NT2/D1 (cell line): ENCODE measurements around the gene BOC.

ENCODE experiments used
- SUZ12 ChIP-seq: IDR thresholded peaks from 2 replicates; pipeline ENCODE4 v1.6.1; 2011; ENCODE audit not compliant: insufficient read length, insufficient read depth; ENCODE audit errors: extremely low read depth
- YY1 ChIP-seq: IDR thresholded peaks from 2 replicates; pipeline ENCODE4 v1.6.1; 2011; ENCODE audit not compliant: insufficient read length, insufficient read depth
- ZNF274 ChIP-seq: IDR thresholded peaks from 2 replicates; pipeline ENCODE4 v1.6.1; 2011; ENCODE audit warnings: mild to moderate bottlenecking, low read depth, low read length

DNA sequence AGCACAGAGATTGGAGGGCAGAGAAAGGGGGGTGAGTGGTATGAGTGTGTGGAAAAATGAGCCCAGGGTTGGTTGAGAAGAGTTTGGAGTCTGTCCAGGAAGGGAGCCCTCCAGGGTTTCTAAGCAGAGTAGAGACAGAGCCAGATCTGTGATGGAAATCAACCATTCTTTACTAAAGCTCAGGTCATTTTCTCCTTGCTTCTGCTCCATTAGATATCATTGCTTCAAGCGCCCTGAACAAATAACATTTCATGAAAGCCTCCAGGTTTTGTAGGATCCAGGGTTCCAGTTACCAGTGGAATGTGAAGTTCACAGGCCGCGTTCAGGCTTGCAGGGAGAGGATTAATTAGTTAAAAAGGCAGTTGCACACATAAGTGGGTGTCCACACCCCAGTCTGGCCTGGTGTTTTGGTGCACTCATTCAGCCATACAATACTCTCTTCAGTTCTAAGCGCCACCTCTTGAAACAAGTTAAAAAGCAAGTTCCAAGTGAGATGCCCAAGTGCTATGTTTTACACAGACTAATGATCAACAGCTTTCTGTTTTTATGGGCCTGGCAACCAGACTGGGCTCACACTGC lies 16.4 kb upstream of the BOC start:
- no peak for TF ChIP-seq SUZ12
- TF ChIP-seq YY1 = no peak
- no peak for TF ChIP-seq ZNF274
